Hepatocyte (in vitro differentiated cells): ENCODE data around the gene CPT2.

Experiments used
- CTCF ChIP-seq: fragments of 200-600 bp; sonication (generic); IDR thresholded peaks from 2 replicates; pipeline ENCODE4 v1.5.1; 2016; ENCODE audit warnings: antibody characterized with exemption, mild to moderate bottlenecking; ENCODE audit not compliant: poor library complexity
- EZH2 ChIP-seq: fragments of 200-600 bp; sonication (generic); IDR thresholded peaks from 2 replicates; pipeline ENCODE4 v1.6.1; 2016; ENCODE audit warnings: antibody characterized with exemption, mild to moderate bottlenecking, borderline replicate concordance

- TF ChIP-seq CTCF (no peak), EZH2 (no peak)
Observed at GRCh38 chr1:53207726-53208125, 11.1 kb downstream of the CPT2 start.
